H1 (cell line): Measurements from ENCODE around the gene SLIT3. TPM values are rescaled to one million over a fixed set of nuclear protein-coding genes. Genes with fewer than 3 reads are reported as not detected.

Experiments used
- CTCF ChIA-PET: fragments of 300-600 bp; sonication (Branson Sonifier 250); formaldehyde crosslinking; loops from one replicate; lab custom pipeline; 2021; ENCODE audit not compliant: partially characterized antibody; lab: Charles Lee
- POLR2A ChIA-PET: fragments of 300-600 bp; sonication (Branson Sonifier 250); formaldehyde crosslinking; loops from one replicate; lab custom pipeline; 2021; ENCODE audit warnings: inconsistent platforms; ENCODE audit not compliant: partially characterized antibody; lab: Charles Lee
- DNase-seq, 2 experiments: peaks; one replicate each; pipeline versions ENCODE4 v3.0.0 to v3.0.0-alpha.2; 2010 to 2022; ENCODE audit warnings: low spot score in 2 of 2, low read depth in 1 of 2, mixed read lengths in 1 of 2
- FAIRE-seq: peaks from 2 replicates; lab custom pipeline; 2011; peaks lifted over from hg19 to GRCh38; lab: Jason Lieb, UNC
- H2AFZ ChIP-seq: 2 replicates; pipeline ENCODE4 v1.8.1; 2012; ENCODE audit warnings: low read length, inconsistent platforms
- H2AK5ac ChIP-seq: 2 replicates; pipeline ENCODE4 v1.6.1; 2013; ENCODE audit warnings: low read depth, low read length
- H2BK120ac ChIP-seq: replicated peaks from 2 replicates; pipeline ENCODE3; 2013; ENCODE audit warnings: low read depth, low read length, inconsistent platforms
- H2BK12ac ChIP-seq: 2 replicates; pipeline ENCODE4 v1.6.1; 2013; ENCODE audit warnings: low read depth, low read length
- H2BK15ac ChIP-seq: 2 replicates; pipeline ENCODE4 v1.6.1; 2013; ENCODE audit warnings: low read length
- H2BK20ac ChIP-seq: 2 replicates; pipeline ENCODE4 v1.6.1; 2013; ENCODE audit warnings: low read length
- H2BK5ac ChIP-seq: 2 replicates; pipeline ENCODE4 v1.6.1; 2013; ENCODE audit warnings: low read depth, low read length
- H3K14ac ChIP-seq: 2 replicates; pipeline ENCODE4 v1.6.1; 2013; ENCODE audit warnings: inconsistent platforms; ENCODE audit not compliant: insufficient read length
- H3K18ac ChIP-seq: 2 replicates; pipeline ENCODE4 v1.6.1; 2013; ENCODE audit warnings: low read length; ENCODE audit errors: extremely low read depth
- H3K23ac ChIP-seq: 2 replicates; pipeline ENCODE4 v1.6.1; 2013; ENCODE audit warnings: inconsistent platforms; ENCODE audit not compliant: insufficient read length
- H3K23me2 ChIP-seq: 2 replicates; pipeline ENCODE4 v1.6.1; 2013; ENCODE audit warnings: low read depth, low read length
- H3K27ac ChIP-seq: 2 replicates; pipeline ENCODE4 v1.6.1; 2011; ENCODE audit warnings: low read depth, low read length, inconsistent platforms
- H3K27me3 ChIP-seq, 4 experiments: replicated peaks in 1 of 4; 1 replicate in 1 of 4; 2 replicates in 3 of 4; pipeline versions ENCODE4 v1.6.1 to v1.8.1; 2011 to 2013; ENCODE audit warnings: low read length in 3 of 4, mild to moderate bottlenecking in 3 of 4, inconsistent platforms in 2 of 4, mixed read lengths in 2 of 4, moderate library complexity in 1 of 4; ENCODE audit not compliant: control insufficient read depth in 3 of 4, insufficient read depth in 3 of 4; ENCODE audit errors: extremely low read depth in 1 of 4
- H3K36me3 ChIP-seq, 4 experiments: 2 replicates each; pipeline versions ENCODE4 v1.6.1 to v1.8.1; 2011 to 2013; ENCODE audit warnings: mild to moderate bottlenecking in 4 of 4, low read length in 3 of 4, moderate library complexity in 2 of 4, control low read depth in 1 of 4, inconsistent platforms in 1 of 4; ENCODE audit not compliant: insufficient read depth in 4 of 4, control insufficient read depth in 2 of 4
- H3K4ac ChIP-seq: replicated peaks from 2 replicates; pipeline ENCODE3; 2013; ENCODE audit warnings: low read length, low read depth, mixed read lengths, inconsistent platforms; ENCODE audit not compliant: insufficient read length
- H3K4me1 ChIP-seq, 4 experiments: replicated peaks in 1 of 4; 1 replicate in 1 of 4; 2 replicates in 3 of 4; pipeline versions ENCODE4 v1.6.1 to v1.8.1; 2011 to 2013; ENCODE audit warnings: low read length in 3 of 4, inconsistent platforms in 2 of 4, mixed read lengths in 1 of 4; ENCODE audit not compliant: insufficient read depth in 4 of 4, control insufficient read depth in 3 of 4
- H3K4me2 ChIP-seq, 2 experiments: 2 replicates each; pipeline versions ENCODE4 v1.6.1 to v1.8.1; 2011 to 2013; ENCODE audit warnings: low read depth in 2 of 2, low read length in 2 of 2, control low read depth in 1 of 2, inconsistent platforms in 1 of 2, mild to moderate bottlenecking in 1 of 2; ENCODE audit not compliant: insufficient read depth in 1 of 2
- H3K4me3 ChIP-seq, 4 experiments: fragments of 200-600, 300-600 bp in 1 of 4; sonication (generic), shearing (Covaris generic), sonication (Bioruptor Twin) in 1 of 4; 2 replicates each; pipeline versions ENCODE4 v1.5.1 to v1.8.1; 2011 to 2016; ENCODE audit warnings: low read length in 4 of 4, low read depth in 3 of 4, control low read depth in 2 of 4, inconsistent platforms in 2 of 4, mild to moderate bottlenecking in 2 of 4, mixed read lengths in 1 of 4, moderate library complexity in 1 of 4; ENCODE audit not compliant: insufficient read depth in 2 of 4; ENCODE audit errors: extremely low read depth in 1 of 4
- H3K56ac ChIP-seq: replicated peaks from 2 replicates; pipeline ENCODE3; 2013; ENCODE audit warnings: low read depth, mild to moderate bottlenecking, mixed read lengths, low read length, inconsistent platforms; ENCODE audit not compliant: insufficient read length
- H3K79me1 ChIP-seq: 2 replicates; pipeline ENCODE4 v1.6.1; 2013; ENCODE audit warnings: low read depth, low read length, control low read depth
- H3K79me2 ChIP-seq, 2 experiments: 2 replicates each; pipeline versions ENCODE4 v1.6.1 to v1.8.1; 2012 to 2013; ENCODE audit warnings: low read length in 2 of 2, mild to moderate bottlenecking in 2 of 2, inconsistent platforms in 1 of 2; ENCODE audit not compliant: insufficient read depth in 2 of 2, control insufficient read depth in 1 of 2
- H3K9ac ChIP-seq, 4 experiments: replicated peaks in 1 of 4; 1 replicate in 1 of 4; 2 replicates in 3 of 4; pipeline versions ENCODE4 v1.6.1 to v1.8.1; 2011 to 2013; ENCODE audit warnings: low read depth in 3 of 4, low read length in 3 of 4, control low read depth in 2 of 4, mild to moderate bottlenecking in 2 of 4, moderate library complexity in 2 of 4, inconsistent platforms in 1 of 4; ENCODE audit errors: extremely low read depth in 1 of 4
- H3K9me3 ChIP-seq, 2 experiments: 2 replicates each; pipeline versions ENCODE4 v1.6.1 to v1.8.1; 2012 to 2013; ENCODE audit warnings: mild to moderate bottlenecking in 2 of 2, moderate library complexity in 2 of 2, control low read depth in 1 of 2, inconsistent platforms in 1 of 2, low read depth in 1 of 2, low read length in 1 of 2, mixed read lengths in 1 of 2; ENCODE audit not compliant: insufficient read depth in 2 of 2
- H4K20me1 ChIP-seq, 2 experiments: replicated peaks in 1 of 2; 2 replicates each; pipeline versions ENCODE3 to v1.8.1; 2011 to 2013; ENCODE audit warnings: inconsistent platforms in 2 of 2, low read length in 2 of 2, mild to moderate bottlenecking in 1 of 2; ENCODE audit not compliant: insufficient read depth in 2 of 2, control insufficient read depth in 1 of 2
- H4K5ac ChIP-seq: 2 replicates; pipeline ENCODE4 v1.6.1; 2013; ENCODE audit warnings: low read length, low read depth, mixed read lengths, inconsistent platforms; ENCODE audit not compliant: insufficient read length
- H4K8ac ChIP-seq: 2 replicates; pipeline ENCODE4 v1.8.0; 2013; ENCODE audit warnings: mild to moderate bottlenecking, moderate library complexity, low read length, inconsistent platforms; ENCODE audit not compliant: insufficient read depth; ENCODE audit errors: extremely low read depth
- H4K91ac ChIP-seq: replicated peaks from 2 replicates; pipeline ENCODE3; 2013; ENCODE audit warnings: low read length, mixed read lengths, inconsistent platforms; ENCODE audit not compliant: insufficient read length
- KDM5A ChIP-seq: fragments of 200-600 bp; IDR thresholded peaks from 2 replicates; pipeline ENCODE4 v1.7.1; 2012; ENCODE audit warnings: mild to moderate bottlenecking, low read length, inconsistent platforms, mixed read lengths
- NANOG ChIP-seq: IDR thresholded peaks from 2 replicates; pipeline ENCODE4 v1.6.1; 2011; ENCODE audit warnings: low read length, low read depth, mild to moderate bottlenecking, inconsistent platforms; ENCODE audit not compliant: insufficient read depth, poor library complexity, severe bottlenecking
- SIRT6 ChIP-seq: IDR thresholded peaks from one replicate; pipeline ENCODE4 v1.7.1; 2012; ENCODE audit warnings: low read length, inconsistent platforms
- WGBS, 2 experiments: shearing (Covaris generic) in 1 of 2; methylation state at CpG; one replicate each; pipeline versions ENCODE4 v1.1.6 to v1.1.7; 2013 to 2015; ENCODE audit warnings: low lambda C conversion rate in 2 of 2, mixed read lengths in 2 of 2, inconsistent platforms in 1 of 2, low coverage in 1 of 2, missing lambda C conversion rate in 1 of 2; ENCODE audit not compliant: insufficient replicate concordance in 2 of 2, insufficient coverage in 1 of 2, insufficient read length in 1 of 2; ENCODE audit errors: extremely low coverage in 1 of 2, missing lambda C conversion rate in 1 of 2; 5-methylcytosine and 5-hydroxymethylcytosine counted together
- polyA plus RNA-seq, 7 experiments: library from polyadenylated mRNA; depleted of rRNA in 3 of 7; stranded (reverse) in 5 of 7; unstranded in 2 of 7; fragments of >200 nt in 5 of 7; fragments of 200-250 nt in 2 of 7; gene quantifications; 1 replicate in 5 of 7; 2 replicates in 1 of 7; 4 replicates in 1 of 7; pipeline versions ENCODE4 v1.2.1 to v1.2.3, GENCODE V29; 2011 to 2013; ENCODE audit warnings: missing spikeins in 2 of 7, mixed read lengths in 2 of 7
- total RNA-seq: library from RNA; stranded (reverse); fragmentation: NEBNext Ultra II Directional; extraction: Animal tissue kit (Norgen Biotek cat#: 25700); gene quantifications from 2 replicates; pipeline ENCODE4 v1.2.1, GENCODE V29; 2021

Gene SLIT3
- total and polyA plus RNA-seq, 2 of the 8 experiments (the other 6 are each of a cell fraction or from before 2014, with no cell fraction given) = 1.1 to 1.2 TPM

- H4K5ac ChIP-seq = no peak overlapping the region
- no peaks in the 10 kb centered on the region for H3K23me2 ChIP-seq
- H2BK5ac ChIP-seq = no peak overlapping the region
- no peaks in the 10 kb centered on the region for H3K79me1 ChIP-seq
- H3K14ac ChIP-seq = no peak overlapping the region
- no peak overlapping the region for H3K4me2 ChIP-seq
- H2AFZ ChIP-seq = no peak overlapping the region
- no peak for TF ChIP-seq SIRT6
- TF ChIP-seq NANOG = no peak
- TF ChIP-seq KDM5A = no peak
- H2AK5ac ChIP-seq = no peak overlapping the region
- no peak overlapping the region for H3K4ac ChIP-seq
- H3K9ac ChIP-seq = no peak overlapping the region
- H4K91ac ChIP-seq = no peak overlapping the region
- no peak overlapping the region for H4K8ac ChIP-seq
- ChIA-PET CTCF (no interaction called here), POLR2A (no interaction called here)
- H3K4me3 ChIP-seq = no peak overlapping the region
- H3K36me3 ChIP-seq = no peaks in the 10 kb centered on the region
- H2BK20ac ChIP-seq = no peak overlapping the region
- H3K27me3 ChIP-seq = no peaks in the 10 kb centered on the region
- H3K18ac ChIP-seq = no peak overlapping the region
- DNase-seq (no peak), FAIRE-seq (no peak)
- no peaks in the 10 kb centered on the region for H3K79me2 ChIP-seq
- no peak overlapping the region for H3K23ac ChIP-seq
- 93% methylated on average over 13 of the region's 13 CpGs; no CpG with 5 or more reads in 1 of the 2 experiments for WGBS, 2 experiments
- no peak overlapping the region for H2BK12ac ChIP-seq
- H4K20me1 ChIP-seq = no peaks in the 10 kb centered on the region
- H3K56ac ChIP-seq = no peak overlapping the region
- no peaks in the 10 kb centered on the region for H3K4me1 ChIP-seq
- no peak overlapping the region for H2BK15ac ChIP-seq
- no peak overlapping the region for H3K27ac ChIP-seq
- H2BK120ac ChIP-seq = no peak overlapping the region
- H3K9me3 ChIP-seq = no peaks in the 10 kb centered on the region
Measured at GRCh38 chr5:168685566-168685965, 615.4 kb downstream of the SLIT3 start.
